ENCODE data around the gene SLX1A.

GRCh38 chr16:30184096-30184890, 9.4 kb upstream of the SLX1A start:
- no peak for TF ChIP-seq POLR2A (IDR thresholded peaks at IDR 0.05)
- no peak for TF ChIP-seq CTCF (IDR thresholded peaks at IDR 0.05)
